GM19035 (cell line): ENCODE data around the gene CHSY1.

ENCODE experiments used
- ATAC-seq: cut with Tn5 transposase; IDR thresholded peaks from one replicate; pipeline ENCODE4 v1.9.1; 2021; ENCODE audit not compliant: unreplicated experiment

Gene CHSY1

DNA sequence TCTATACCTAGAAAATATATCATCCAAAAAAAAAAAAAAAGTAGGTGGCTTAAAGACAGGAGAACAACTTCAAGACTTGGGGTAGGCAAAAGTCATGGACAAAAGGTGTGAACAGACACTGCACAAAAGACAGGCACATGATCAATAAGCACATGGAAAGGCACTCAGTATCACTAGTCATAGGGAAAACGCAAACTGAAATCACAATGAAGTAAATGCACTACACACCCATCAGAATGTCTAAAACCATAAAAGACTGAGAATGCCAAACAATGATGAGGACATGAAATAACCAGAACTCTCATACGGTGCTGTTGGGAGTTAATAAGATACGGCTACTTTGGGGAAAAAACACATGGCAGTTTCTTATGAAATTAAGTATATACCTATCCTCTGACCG is 40.0 kb downstream of the CHSY1 start:
- ATAC-seq = no peak

- no peak for ATAC-seq
Measured at GRCh38 chr15:101210466-101210865, 41.4 kb downstream of the CHSY1 start.

DNA sequence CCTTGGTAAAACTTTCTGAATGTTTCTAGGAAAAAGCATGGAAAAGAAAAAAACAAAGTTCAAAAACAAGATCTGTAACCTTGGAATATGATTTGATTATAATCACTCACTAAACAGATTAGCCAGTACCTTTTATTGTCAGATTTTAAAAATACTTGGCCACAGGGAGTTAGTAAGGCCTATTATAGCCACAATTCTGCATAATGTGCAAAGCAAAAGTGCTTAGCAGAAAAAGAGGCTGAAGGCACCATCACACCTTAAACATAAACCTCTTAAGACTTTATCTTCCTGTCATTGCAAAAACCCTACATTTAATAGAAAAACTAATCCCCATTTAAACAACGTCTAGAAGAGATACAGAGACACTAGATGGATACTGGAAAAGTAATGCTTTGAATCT is 41.8 kb downstream of the CHSY1 start:
- no peak for ATAC-seq

DNA sequence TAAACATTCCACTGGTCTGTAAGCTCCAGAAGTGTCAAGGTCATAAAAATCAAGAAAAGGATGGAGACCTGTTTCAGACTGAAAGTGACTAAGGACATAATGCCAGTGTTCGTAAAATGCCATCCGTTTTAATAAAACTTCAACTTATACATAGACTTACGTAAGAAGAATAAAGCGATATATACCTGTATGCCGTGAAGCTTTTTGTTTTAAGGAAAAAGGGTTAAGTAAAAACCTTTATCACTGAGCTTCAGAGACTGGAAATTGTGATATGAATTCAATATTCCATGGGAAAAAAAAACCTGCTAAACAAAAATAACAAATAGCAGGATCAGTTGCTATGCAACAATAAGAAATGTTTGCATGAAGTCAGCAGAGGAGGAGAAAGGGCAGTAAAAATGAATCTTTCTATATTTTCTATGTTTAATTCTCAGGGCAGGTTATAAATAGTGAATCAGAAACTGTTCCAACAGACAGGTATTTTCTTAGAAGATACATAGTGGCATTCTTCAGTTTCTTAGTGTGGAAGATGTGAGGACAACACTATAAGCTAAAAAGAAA is 42.5 kb downstream of the CHSY1 start:
- no peak for ATAC-seq

- ATAC-seq = no peak
Measured at GRCh38 chr15:101207867-101208288, 44.0 kb downstream of the CHSY1 start.

- ATAC-seq = no peak
Measured at GRCh38 chr15:101206176-101206591, 45.7 kb downstream of the CHSY1 start.

DNA sequence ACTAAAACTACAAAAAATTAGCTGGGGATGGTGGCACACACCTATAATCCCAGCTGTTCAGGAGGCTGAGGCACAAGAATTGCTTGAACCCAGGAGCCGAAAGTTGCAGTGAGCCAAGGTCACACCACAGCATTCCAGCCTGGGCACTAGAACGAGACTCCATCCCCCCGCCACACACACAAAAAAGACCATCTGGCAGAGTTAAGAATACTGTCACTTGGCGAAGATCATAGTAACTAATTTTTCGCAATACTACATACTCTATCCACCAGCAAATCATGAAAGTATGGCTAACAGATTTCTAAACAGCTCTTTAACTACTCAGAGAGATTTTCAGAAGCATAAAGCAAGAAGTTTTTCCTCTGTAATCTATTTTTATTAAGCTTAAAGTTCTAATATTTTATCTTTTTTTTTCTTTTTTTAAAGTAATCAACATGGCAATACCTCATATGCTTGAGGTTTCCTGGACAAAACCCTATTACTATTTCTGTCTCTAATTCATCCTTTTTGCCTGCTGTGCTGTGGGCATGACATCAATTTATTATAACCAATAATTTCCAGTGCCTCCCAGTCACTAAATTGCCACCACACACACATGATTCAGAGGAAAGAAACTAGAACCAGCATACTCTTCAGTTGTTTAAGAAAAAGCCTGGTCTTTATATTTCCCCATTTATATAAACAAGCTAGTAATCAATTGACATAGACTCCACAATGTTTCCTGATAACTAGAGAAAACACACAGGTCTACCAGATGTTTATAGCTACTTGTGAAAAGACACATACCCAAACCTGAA is 46.9 kb downstream of the CHSY1 start:
- ATAC-seq = no peak

DNA sequence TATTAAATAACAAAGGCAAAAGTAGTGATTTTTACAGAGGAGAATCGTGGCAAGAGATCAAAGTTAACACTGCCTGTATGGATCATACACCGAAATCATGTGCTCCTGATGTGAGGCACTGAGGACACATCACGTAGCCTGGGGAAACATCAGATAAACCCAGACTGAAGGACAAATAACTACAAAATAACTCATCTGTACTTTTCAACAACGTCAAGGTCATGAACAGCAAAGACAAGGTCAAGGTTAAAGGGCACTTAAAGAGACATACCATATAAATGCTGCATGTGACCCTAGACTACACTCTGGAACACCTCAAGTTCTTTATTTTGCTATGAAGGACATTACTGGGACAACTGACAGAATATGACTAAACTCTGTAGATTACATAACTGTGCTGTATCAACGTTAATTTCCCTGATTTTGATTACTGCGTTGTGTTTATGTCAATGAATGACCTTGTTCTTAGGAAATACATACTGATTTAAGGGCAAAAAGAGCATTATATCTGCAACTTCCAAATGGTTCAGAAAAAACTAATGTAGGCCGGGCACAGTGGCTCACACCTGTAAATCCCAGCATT is 48.1 kb downstream of the CHSY1 start:
- ATAC-seq = no peak

DNA sequence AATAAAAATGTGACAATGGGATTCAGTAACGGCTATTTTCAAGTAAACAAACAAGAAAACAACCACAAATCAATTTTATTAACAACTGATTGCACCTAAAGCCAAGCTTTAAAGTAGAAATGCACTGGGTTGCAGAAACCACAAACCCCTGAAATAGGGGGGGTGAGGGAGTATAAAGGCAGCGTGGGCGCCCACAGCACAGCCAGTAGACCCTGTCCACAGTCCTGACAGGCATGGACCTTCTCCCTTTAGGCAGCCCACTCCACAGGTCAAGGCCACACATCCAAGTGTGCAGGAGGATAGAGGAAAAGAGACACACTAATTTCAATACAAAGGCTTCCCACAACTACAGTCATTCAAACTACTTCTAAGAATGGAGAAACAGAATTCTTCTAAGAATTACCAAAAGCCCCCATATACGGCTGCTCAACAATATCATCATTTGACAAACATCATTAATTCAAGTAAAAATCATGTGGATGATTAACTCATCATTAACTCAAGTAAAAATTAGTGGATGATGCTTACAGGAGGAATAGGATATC is 48.7 kb downstream of the CHSY1 start:
- no peak for ATAC-seq

DNA sequence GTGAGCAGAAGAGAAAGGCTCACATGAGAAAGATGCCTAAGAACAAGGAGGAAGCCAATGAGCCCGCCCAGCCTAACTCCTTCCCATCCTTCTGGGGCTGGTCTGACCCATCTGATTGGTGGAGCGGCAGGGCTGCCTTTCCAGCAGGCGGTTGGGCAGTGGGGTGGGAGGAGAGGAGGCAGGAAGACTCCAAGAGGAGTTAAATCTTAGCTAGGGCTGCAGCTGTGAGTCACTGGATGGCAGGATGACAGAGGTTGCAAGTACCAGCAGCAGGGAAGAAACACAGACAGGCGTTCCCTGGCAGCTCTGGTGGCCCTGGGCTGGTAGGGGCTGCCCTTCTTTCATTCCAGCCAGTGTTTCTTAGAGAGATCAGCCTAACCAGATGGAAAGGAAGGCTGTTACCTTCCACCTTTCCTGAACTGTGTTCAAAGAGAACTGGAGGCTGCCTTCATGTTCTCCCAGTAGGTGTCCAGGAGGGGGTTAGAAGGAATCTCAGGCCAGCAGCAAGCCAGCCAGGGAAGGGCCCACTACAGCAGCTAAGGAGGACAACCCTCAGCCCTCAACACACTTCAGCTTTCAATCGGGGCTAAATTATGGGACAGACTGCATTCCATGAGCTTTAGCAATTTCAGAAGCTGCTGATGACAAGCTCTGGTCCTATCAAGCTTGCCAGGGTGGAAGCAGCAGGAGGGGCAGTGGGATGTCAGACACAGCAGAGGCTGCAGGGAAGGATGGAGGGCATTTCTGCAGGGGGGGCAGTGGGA is 50.3 kb downstream of the CHSY1 start:
- ATAC-seq = no peak

- no peak for ATAC-seq
Measured at GRCh38 chr15:101200181-101200580, 51.7 kb downstream of the CHSY1 start.

- ATAC-seq = no peak
Measured at GRCh38 chr15:101198800-101199199, 53.0 kb downstream of the CHSY1 start.

- no peak for ATAC-seq
Measured at GRCh38 chr15:101198031-101198575, 53.7 kb downstream of the CHSY1 start.

DNA sequence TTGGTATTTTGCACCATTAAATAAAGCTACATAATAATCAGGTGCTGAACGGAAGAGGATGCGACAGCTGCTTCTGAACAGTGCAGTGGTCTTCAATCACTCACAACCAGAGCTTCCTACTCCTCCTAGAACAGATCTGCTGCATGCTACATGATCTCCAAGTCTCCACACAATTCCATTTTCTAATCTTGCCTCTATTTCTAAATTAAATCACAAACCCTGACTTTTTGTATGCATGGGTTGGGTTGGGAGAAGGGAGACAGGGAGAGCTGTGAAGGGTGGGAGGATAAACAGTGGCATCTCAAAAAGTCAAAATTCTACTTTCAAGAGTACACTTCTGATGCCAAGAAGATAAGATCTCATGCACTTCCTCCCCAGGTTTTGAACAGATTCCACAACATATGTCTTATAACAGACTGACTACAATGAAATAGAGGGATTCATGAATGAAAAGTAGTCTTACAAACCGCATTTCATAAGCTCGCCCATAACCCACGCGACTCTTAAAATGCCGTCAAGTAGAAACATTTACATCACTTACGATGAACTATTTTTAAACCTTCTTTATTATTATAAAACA is 57.2 kb downstream of the CHSY1 start:
- no peak for ATAC-seq

GRCh38 chr15:101193806-101194545 is 57.9 kb downstream of the CHSY1 start:
- ATAC-seq = no peak

- no peak for ATAC-seq
Measured at GRCh38 chr15:101193120-101193644, 58.7 kb downstream of the CHSY1 start.

- ATAC-seq = no peak
Measured at GRCh38 chr15:101192081-101192480, 59.8 kb downstream of the CHSY1 start.

- ATAC-seq = no peak
Measured at GRCh38 chr15:101191242-101191641, 60.6 kb downstream of the CHSY1 start.

- no peak for ATAC-seq
Measured at GRCh38 chr15:101190092-101190595, 61.7 kb downstream of the CHSY1 start.
